SU-DHL-6 (cell line): Measurements from ENCODE around the gene CRISPLD2.

Source experiments
- EZH2phosphoT487 ChIP-seq: fragments of 200-600 bp; sonication (generic), shearing (Covaris generic); conservative IDR thresholded peaks from 2 replicates; pipeline ENCODE4 v1.6.1; 2018; ENCODE audit warnings: mild to moderate bottlenecking, antibody characterized with exemption, low read length, moderate library complexity, mixed read lengths
- TF ChIP-seq, protein P1 (sequence below): fragments of 200-600 bp; sonication (generic); IDR thresholded peaks from one replicate; pipeline ENCODE4 v1.5.1; 2017; ENCODE audit warnings: antibody characterized with exemption, mild to moderate bottlenecking, low read length, moderate library complexity; ENCODE audit not compliant: insufficient read depth, poor library complexity, severe bottlenecking

GRCh38 chr16:84806890-84807258, 12.9 kb upstream of the CRISPLD2 start:
- TF ChIP-seq, protein P1, sequence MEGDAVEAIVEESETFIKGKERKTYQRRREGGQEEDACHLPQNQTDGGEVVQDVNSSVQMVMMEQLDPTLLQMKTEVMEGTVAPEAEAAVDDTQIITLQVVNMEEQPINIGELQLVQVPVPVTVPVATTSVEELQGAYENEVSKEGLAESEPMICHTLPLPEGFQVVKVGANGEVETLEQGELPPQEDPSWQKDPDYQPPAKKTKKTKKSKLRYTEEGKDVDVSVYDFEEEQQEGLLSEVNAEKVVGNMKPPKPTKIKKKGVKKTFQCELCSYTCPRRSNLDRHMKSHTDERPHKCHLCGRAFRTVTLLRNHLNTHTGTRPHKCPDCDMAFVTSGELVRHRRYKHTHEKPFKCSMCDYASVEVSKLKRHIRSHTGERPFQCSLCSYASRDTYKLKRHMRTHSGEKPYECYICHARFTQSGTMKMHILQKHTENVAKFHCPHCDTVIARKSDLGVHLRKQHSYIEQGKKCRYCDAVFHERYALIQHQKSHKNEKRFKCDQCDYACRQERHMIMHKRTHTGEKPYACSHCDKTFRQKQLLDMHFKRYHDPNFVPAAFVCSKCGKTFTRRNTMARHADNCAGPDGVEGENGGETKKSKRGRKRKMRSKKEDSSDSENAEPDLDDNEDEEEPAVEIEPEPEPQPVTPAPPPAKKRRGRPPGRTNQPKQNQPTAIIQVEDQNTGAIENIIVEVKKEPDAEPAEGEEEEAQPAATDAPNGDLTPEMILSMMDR: no peak
- TF ChIP-seq EZH2phosphoT487: no peak
